GM12878 (cell line): ENCODE data around the gene KCNRG. TPM values are rescaled to one million over a fixed set of nuclear protein-coding genes. Genes with fewer than 3 reads are reported as not detected.
A peak's percentile ranks its signal among the peaks of the same experiment; 100 is the strongest.

Experiments used
- ATAC-seq: fragments of 200-7000 bp; cut with Tn5 transposase; 3 replicates; pipeline ENCODE4 v1.9.1; 2020; ENCODE audit warnings: mild to moderate bottlenecking, moderate library complexity
- BruUV-seq: library from RNA; stranded (reverse); fragments of 400-500 nt; replicated peaks from 2 replicates; lab custom pipeline; 2021; lab: Mats Ljungman, UMichigan
- CTCF ChIA-PET: fragments of 300-600 bp; sonication (Branson Sonifier 250); formaldehyde crosslinking; extraction: SDS; loops from one replicate; lab custom pipeline; 2021; ENCODE audit warnings: inconsistent platforms; lab: Yijun Ruan, JAX
- POLR2A ChIA-PET: fragments of 350-600 bp; formaldehyde crosslinking; extraction: SDS; loops from one replicate; lab custom pipeline; 2021; ENCODE audit warnings: inconsistent platforms; lab: Charles Lee
- RAD21 ChIA-PET: fragments of 300-600 bp; sonication (Branson Sonifier 250); formaldehyde crosslinking; loops from one replicate; lab custom pipeline; 2023; ENCODE audit warnings: antibody characterized with exemption; ENCODE audit not compliant: unreplicated experiment; lab: Charles Lee
- SMC1A ChIA-PET: fragments of 300-600 bp; sonication (Branson Sonifier 250); formaldehyde crosslinking; loops from one replicate; lab custom pipeline; 2023; ENCODE audit not compliant: unreplicated experiment, uncharacterized antibody; lab: Charles Lee
- DNase-seq: peaks from one replicate; pipeline ENCODE4 v3.0.0-alpha.2; 2011; ENCODE audit warnings: low read depth, low spot score
- FAIRE-seq: peaks from 3 replicates; lab custom pipeline; 2011; peaks lifted over from hg19 to GRCh38; lab: Jason Lieb, UNC
- H2AFZ ChIP-seq: 2 replicates; pipeline ENCODE4 v1.6.0; 2011; ENCODE audit warnings: low read depth, low read length, control low read depth; ENCODE audit not compliant: control insufficient read depth
- H3K27ac ChIP-seq: 2 replicates; pipeline ENCODE4 v1.5.1; 2011; ENCODE audit warnings: control low read depth; ENCODE audit not compliant: control insufficient read depth, insufficient read depth
- H3K27me3 ChIP-seq, 2 experiments: replicated peaks in 1 of 2; 2 replicates each; pipeline versions ENCODE4 v1.6.0 to v1.6.1; 2011; ENCODE audit warnings: low read length in 1 of 2; ENCODE audit not compliant: control insufficient read depth in 2 of 2, insufficient read depth in 2 of 2
- H3K36me3 ChIP-seq, 2 experiments: 2 replicates each; pipeline ENCODE4 v1.5.1; 2011; ENCODE audit warnings: low read length in 1 of 2; ENCODE audit not compliant: control insufficient read depth in 2 of 2, insufficient read depth in 2 of 2
- H3K4me1 ChIP-seq: 2 replicates; pipeline ENCODE4 v1.6.1; 2011; ENCODE audit warnings: mild to moderate bottlenecking, low read length, moderate library complexity, mixed read lengths; ENCODE audit not compliant: control insufficient read depth, insufficient read depth
- H3K4me2 ChIP-seq: 2 replicates; pipeline ENCODE4 v1.6.0; 2011; ENCODE audit warnings: control low read depth; ENCODE audit not compliant: control insufficient read depth, insufficient read depth
- H3K4me3 ChIP-seq: fragments of 200-600 bp; sonication (generic); 2 replicates; pipeline ENCODE4 v1.5.1; 2016
- H3K79me2 ChIP-seq: 2 replicates; pipeline ENCODE4 v1.6.0; 2011; ENCODE audit warnings: low read length; ENCODE audit not compliant: control insufficient read depth, insufficient read depth
- H3K9ac ChIP-seq: 2 replicates; pipeline ENCODE4 v1.8.0; 2011; ENCODE audit warnings: low read length, control low read depth, mixed read lengths; ENCODE audit not compliant: control insufficient read depth, insufficient read depth
- H3K9me3 ChIP-seq: replicated peaks from 3 replicates; pipeline ENCODE4 v1.5.1; 2011; ENCODE audit warnings: mild to moderate bottlenecking, low read length; ENCODE audit not compliant: control insufficient read depth, insufficient read depth
- H4K20me1 ChIP-seq: 2 replicates; pipeline ENCODE4 v1.6.0; 2011; ENCODE audit not compliant: control insufficient read depth, insufficient read depth
- CBFB ChIP-seq: IDR thresholded peaks from 2 replicates; pipeline ENCODE4 v1.6.1; 2016; ENCODE audit warnings: antibody characterized with exemption, low read depth
- DPF2 ChIP-seq: fragments of 450-650 bp; IDR thresholded peaks from 2 replicates; pipeline ENCODE4 v1.6.1; 2017; ENCODE audit warnings: mild to moderate bottlenecking
- EED ChIP-seq: sonication (generic); IDR thresholded peaks from 2 replicates; pipeline ENCODE4 v1.6.1; 2016; ENCODE audit warnings: antibody characterized with exemption, low read depth
- EGR1 ChIP-seq, 2 experiments: IDR thresholded peaks; 1 replicate in 1 of 2; 2 replicates in 1 of 2; pipeline ENCODE4 v1.6.1; 2011 to 2012; ENCODE audit warnings: low read depth in 2 of 2, low read length in 2 of 2, borderline replicate concordance in 1 of 2, mild to moderate bottlenecking in 1 of 2, moderate library complexity in 1 of 2
- KLF5 ChIP-seq: fragments of 450-650 bp; IDR thresholded peaks from 2 replicates; pipeline ENCODE4 v1.6.1; 2014; ENCODE audit warnings: mild to moderate bottlenecking; ENCODE audit not compliant: partially characterized antibody
- RBBP5 ChIP-seq: fragments of 200-600 bp; sonication (generic); conservative IDR thresholded peaks from 2 replicates; pipeline ENCODE4 v1.6.1; 2016
- SIX5 ChIP-seq: IDR thresholded peaks from 2 replicates; pipeline ENCODE4 v1.6.1; 2011; ENCODE audit warnings: mild to moderate bottlenecking, low read depth, low read length, moderate library complexity; ENCODE audit not compliant: severe bottlenecking
- ZSCAN29 ChIP-seq: fragments of 450-650 bp; IDR thresholded peaks from 2 replicates; pipeline ENCODE4 v1.6.1; 2017; ENCODE audit warnings: mild to moderate bottlenecking, moderate library complexity
- WGBS: methylation state at CpG from one replicate; pipeline ENCODE4 v1.1.6; 2016; ENCODE audit warnings: low lambda C conversion rate; ENCODE audit not compliant: insufficient replicate concordance, insufficient coverage; ENCODE audit errors: missing lambda C conversion rate; 5-methylcytosine and 5-hydroxymethylcytosine counted together
- in situ Hi-C: fragments of 300-500 bp; cut with MboI; formaldehyde crosslinking; loops from 9 replicates; pipeline ENCODE4 v1.14.3; 2018; ENCODE audit warnings: mixed read lengths
- intact Hi-C: fragments of 100-400 bp; cut with micrococcal nuclease; formaldehyde crosslinking; loops from one replicate; pipeline ENCODE4 v1.14.2; 2022; ENCODE audit not compliant: unreplicated experiment
- polyA plus RNA-seq, 11 experiments: library from polyadenylated mRNA; depleted of rRNA in 4 of 11; unstranded in 6 of 11; stranded (reverse) in 5 of 11; fragments of >200 nt; fragmentation: Nextera tagmentation in 4 of 11; fragmentation: Illumina TruSeq in 1 of 11; extraction: Ambion mirVana in 4 of 11; extraction: Trizol in 1 of 11; gene quantifications; 1 replicate in 1 of 11; 2 replicates in 10 of 11; pipeline versions ENCODE4 v1.2.1 to v1.2.3, GENCODE V29; 2011 to 2016; ENCODE audit warnings: inconsistent platforms in 2 of 11, missing spikeins in 2 of 11, low read depth in 1 of 11
- total RNA-seq, 4 experiments: library from RNA; depleted of rRNA in 3 of 4; stranded (reverse); fragments of >200 nt in 3 of 4; fragmentation: Illumina TruSeq in 1 of 4; extraction: Trizol in 1 of 4; gene quantifications; 2 replicates each; pipeline versions ENCODE4 v1.2.1 to v1.2.3, GENCODE V29; 2013 to 2021
- TF ChIP-seq, protein P1 (sequence below): fragments of 150-350 bp; IDR thresholded peaks from 2 replicates; pipeline ENCODE4 v1.6.1; 2016; ENCODE audit warnings: low read depth, low read length
- TF ChIP-seq, protein P2 (sequence below), 3 experiments: IDR thresholded peaks in 2 of 3; conservative IDR thresholded peaks in 1 of 3; 2 replicates each; pipeline ENCODE4 v1.5.1; 2011; ENCODE audit warnings: low read depth in 3 of 3, low read length in 3 of 3, mild to moderate bottlenecking in 3 of 3, control low read depth in 2 of 3, moderate library complexity in 2 of 3, inconsistent platforms in 1 of 3, mixed read lengths in 1 of 3; ENCODE audit not compliant: control insufficient read depth in 2 of 3, insufficient read depth in 1 of 3; ENCODE audit errors: extremely low read depth in 1 of 3
- TF ChIP-seq, protein P3 (sequence below): IDR thresholded peaks from 2 replicates; pipeline ENCODE4 v1.6.1; 2011; ENCODE audit warnings: borderline replicate concordance, low read depth, mild to moderate bottlenecking, moderate library complexity, mixed read lengths, low read length; ENCODE audit not compliant: insufficient read depth; ENCODE audit errors: extremely low read length
- TF ChIP-seq, protein P4 (sequence below): IDR thresholded peaks from 2 replicates; pipeline ENCODE4 v1.6.1; 2012; ENCODE audit warnings: mild to moderate bottlenecking, low read depth, low read length

KCNRG gene
- total and polyA plus RNA-seq, 10 of the 15 experiments (the other 5 are each of a cell fraction or from before 2014, with no cell fraction given) = 0.37 to 1.5 (median 0.58) TPM

DNA sequence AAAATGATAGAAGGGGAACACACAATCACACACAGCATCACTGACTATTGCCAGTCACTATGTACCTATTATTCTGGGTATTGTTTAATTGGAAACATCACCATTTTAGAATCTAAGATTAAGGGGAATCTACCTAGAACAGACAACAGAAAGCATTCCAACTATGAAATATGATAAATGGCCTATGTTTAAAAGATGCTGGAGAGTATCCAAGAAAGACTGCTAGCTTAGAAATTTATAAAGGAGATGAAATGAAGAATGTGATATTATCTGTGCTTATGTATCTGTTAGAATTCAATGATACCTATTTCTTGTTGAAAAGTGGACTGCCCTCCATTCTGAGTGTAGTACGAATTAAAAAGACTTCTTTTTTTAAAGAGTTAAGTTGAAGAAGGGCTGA, 50.5 kb downstream of the KCNRG start:
- ATAC-seq = no peak
- DNase-seq = no peak
- ChIA-PET RAD21 (no interaction called here), CTCF (interaction anchor here (0.6 to 1.7 kb wide), 4 partner anchors 8 to 1004 kb away, joined by 3 to 4 read pairs (median 3); partner anchors contain the start of gene TRIM13), SMC1A (interaction anchor here (0.7 to 1.2 kb wide), 3 partner anchors 10 to 38 kb away, joined by 3 to 5 read pairs (median 3); no protein-coding TSS in a partner anchor), POLR2A (no interaction called here)
- no peaks in the 10 kb centered on the region for H4K20me1 ChIP-seq
- H3K36me3 ChIP-seq = peaks cover 4 to 26% of the 10 kb centered on the region in 2 experiments
- FAIRE-seq = no peak
- no peak overlapping the region for H3K4me2 ChIP-seq
- H3K9ac ChIP-seq = no peak overlapping the region
- intact Hi-C loops = no loop called here
- H2AFZ ChIP-seq = no peak overlapping the region
- H3K79me2 ChIP-seq = peaks cover 45% of the 10 kb centered on the region
- WGBS = 96% methylated on average over 1 of the region's 1 CpG
- H3K27me3 ChIP-seq = no peaks in the 10 kb centered on the region
- TF ChIP-seq DPF2 (no peak), EGR1 (IDR thresholded peaks at IDR 0.05; ENCODE audit: borderline replicate concordance in 1 of 2, low read depth in 2 of 2, low read length in 2 of 2) (no peak), RBBP5 (no peak), EED (no peak), CBFB (no peak), SIX5 (no peak), KLF5 (no peak), ZSCAN29 (no peak)
- TF ChIP-seq, protein P1, sequence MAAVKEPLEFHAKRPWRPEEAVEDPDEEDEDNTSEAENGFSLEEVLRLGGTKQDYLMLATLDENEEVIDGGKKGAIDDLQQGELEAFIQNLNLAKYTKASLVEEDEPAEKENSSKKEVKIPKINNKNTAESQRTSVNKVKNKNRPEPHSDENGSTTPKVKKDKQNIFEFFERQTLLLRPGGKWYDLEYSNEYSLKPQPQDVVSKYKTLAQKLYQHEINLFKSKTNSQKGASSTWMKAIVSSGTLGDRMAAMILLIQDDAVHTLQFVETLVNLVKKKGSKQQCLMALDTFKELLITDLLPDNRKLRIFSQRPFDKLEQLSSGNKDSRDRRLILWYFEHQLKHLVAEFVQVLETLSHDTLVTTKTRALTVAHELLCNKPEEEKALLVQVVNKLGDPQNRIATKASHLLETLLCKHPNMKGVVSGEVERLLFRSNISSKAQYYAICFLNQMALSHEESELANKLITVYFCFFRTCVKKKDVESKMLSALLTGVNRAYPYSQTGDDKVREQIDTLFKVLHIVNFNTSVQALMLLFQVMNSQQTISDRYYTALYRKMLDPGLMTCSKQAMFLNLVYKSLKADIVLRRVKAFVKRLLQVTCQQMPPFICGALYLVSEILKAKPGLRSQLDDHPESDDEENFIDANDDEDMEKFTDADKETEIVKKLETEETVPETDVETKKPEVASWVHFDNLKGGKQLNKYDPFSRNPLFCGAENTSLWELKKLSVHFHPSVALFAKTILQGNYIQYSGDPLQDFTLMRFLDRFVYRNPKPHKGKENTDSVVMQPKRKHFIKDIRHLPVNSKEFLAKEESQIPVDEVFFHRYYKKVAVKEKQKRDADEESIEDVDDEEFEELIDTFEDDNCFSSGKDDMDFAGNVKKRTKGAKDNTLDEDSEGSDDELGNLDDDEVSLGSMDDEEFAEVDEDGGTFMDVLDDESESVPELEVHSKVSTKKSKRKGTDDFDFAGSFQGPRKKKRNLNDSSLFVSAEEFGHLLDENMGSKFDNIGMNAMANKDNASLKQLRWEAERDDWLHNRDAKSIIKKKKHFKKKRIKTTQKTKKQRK = no peak
- TF ChIP-seq, protein P2, sequence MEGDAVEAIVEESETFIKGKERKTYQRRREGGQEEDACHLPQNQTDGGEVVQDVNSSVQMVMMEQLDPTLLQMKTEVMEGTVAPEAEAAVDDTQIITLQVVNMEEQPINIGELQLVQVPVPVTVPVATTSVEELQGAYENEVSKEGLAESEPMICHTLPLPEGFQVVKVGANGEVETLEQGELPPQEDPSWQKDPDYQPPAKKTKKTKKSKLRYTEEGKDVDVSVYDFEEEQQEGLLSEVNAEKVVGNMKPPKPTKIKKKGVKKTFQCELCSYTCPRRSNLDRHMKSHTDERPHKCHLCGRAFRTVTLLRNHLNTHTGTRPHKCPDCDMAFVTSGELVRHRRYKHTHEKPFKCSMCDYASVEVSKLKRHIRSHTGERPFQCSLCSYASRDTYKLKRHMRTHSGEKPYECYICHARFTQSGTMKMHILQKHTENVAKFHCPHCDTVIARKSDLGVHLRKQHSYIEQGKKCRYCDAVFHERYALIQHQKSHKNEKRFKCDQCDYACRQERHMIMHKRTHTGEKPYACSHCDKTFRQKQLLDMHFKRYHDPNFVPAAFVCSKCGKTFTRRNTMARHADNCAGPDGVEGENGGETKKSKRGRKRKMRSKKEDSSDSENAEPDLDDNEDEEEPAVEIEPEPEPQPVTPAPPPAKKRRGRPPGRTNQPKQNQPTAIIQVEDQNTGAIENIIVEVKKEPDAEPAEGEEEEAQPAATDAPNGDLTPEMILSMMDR (IDR thresholded peaks at IDR 0.05 in 2 of 3, conservative IDR thresholded peaks at IDR 0.05 in 1 of 3; ENCODE audit: control insufficient read depth in 2 of 3, extremely low read depth in 1 of 3, insufficient read depth in 1 of 3, low read depth in 3 of 3, low read length in 3 of 3) = no peak
- TF ChIP-seq, protein P3, sequence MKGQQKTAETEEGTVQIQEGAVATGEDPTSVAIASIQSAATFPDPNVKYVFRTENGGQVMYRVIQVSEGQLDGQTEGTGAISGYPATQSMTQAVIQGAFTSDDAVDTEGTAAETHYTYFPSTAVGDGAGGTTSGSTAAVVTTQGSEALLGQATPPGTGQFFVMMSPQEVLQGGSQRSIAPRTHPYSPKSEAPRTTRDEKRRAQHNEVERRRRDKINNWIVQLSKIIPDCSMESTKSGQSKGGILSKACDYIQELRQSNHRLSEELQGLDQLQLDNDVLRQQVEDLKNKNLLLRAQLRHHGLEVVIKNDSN = no peak
- TF ChIP-seq, protein P4, sequence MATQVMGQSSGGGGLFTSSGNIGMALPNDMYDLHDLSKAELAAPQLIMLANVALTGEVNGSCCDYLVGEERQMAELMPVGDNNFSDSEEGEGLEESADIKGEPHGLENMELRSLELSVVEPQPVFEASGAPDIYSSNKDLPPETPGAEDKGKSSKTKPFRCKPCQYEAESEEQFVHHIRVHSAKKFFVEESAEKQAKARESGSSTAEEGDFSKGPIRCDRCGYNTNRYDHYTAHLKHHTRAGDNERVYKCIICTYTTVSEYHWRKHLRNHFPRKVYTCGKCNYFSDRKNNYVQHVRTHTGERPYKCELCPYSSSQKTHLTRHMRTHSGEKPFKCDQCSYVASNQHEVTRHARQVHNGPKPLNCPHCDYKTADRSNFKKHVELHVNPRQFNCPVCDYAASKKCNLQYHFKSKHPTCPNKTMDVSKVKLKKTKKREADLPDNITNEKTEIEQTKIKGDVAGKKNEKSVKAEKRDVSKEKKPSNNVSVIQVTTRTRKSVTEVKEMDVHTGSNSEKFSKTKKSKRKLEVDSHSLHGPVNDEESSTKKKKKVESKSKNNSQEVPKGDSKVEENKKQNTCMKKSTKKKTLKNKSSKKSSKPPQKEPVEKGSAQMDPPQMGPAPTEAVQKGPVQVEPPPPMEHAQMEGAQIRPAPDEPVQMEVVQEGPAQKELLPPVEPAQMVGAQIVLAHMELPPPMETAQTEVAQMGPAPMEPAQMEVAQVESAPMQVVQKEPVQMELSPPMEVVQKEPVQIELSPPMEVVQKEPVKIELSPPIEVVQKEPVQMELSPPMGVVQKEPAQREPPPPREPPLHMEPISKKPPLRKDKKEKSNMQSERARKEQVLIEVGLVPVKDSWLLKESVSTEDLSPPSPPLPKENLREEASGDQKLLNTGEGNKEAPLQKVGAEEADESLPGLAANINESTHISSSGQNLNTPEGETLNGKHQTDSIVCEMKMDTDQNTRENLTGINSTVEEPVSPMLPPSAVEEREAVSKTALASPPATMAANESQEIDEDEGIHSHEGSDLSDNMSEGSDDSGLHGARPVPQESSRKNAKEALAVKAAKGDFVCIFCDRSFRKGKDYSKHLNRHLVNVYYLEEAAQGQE = no peak
- TSS peak; percentile 11 for BruUV-seq
- no peak overlapping the region for H3K4me3 ChIP-seq
- in situ Hi-C loops = no loop called here
- no peak overlapping the region for H3K27ac ChIP-seq
- H3K9me3 ChIP-seq = no peaks in the 10 kb centered on the region; the same call in 2 of the 3 replicates
- H3K4me1 ChIP-seq = no peaks in the 10 kb centered on the region
